SU-DHL-6 (cell line): Measurements from ENCODE around the gene UFD1.

ENCODE experiments used
- H2AFZ ChIP-seq: fragments of 200-600 bp; sonication (generic); 2 replicates; pipeline ENCODE4 v1.6.1; 2014; ENCODE audit warnings: low read depth, mild to moderate bottlenecking, moderate library complexity, mixed read lengths, antibody characterized with exemption, low read length; ENCODE audit not compliant: severe bottlenecking
- H3F3A ChIP-seq: fragments of 200-600 bp; shearing (Covaris generic); 2 replicates; pipeline ENCODE4 v1.6.0; 2016; ENCODE audit warnings: antibody characterized with exemption, mild to moderate bottlenecking; ENCODE audit not compliant: insufficient read depth
- H3K27ac ChIP-seq: fragments of 200-600 bp; sonication (generic); 2 replicates; pipeline ENCODE4 v1.5.1; 2016; ENCODE audit warnings: low read depth, mild to moderate bottlenecking, low read length, moderate library complexity, mixed read lengths
- H3K27me3 ChIP-seq: fragments of 200-600 bp; sonication (generic), shearing (Covaris generic); 2 replicates; pipeline ENCODE4 v1.6.0; 2014; ENCODE audit warnings: mild to moderate bottlenecking, low read length
- H3K36me3 ChIP-seq: fragments of 200-600 bp; sonication (generic); 2 replicates; pipeline ENCODE4 v1.6.1; 2014; ENCODE audit warnings: mild to moderate bottlenecking, low read length, mixed read lengths
- H3K4me2 ChIP-seq: fragments of 300-600, 200-600 bp; shearing (Covaris generic), sonication (generic); 2 replicates; pipeline ENCODE4 v1.6.0; 2014; ENCODE audit warnings: low read length, low read depth, mild to moderate bottlenecking; ENCODE audit not compliant: poor library complexity, severe bottlenecking
- H3K4me3 ChIP-seq: fragments of 200-600 bp; sonication (generic); 2 replicates; pipeline ENCODE4 v1.5.1; 2014; ENCODE audit warnings: antibody characterized with exemption, low read length, mild to moderate bottlenecking, mixed read lengths; ENCODE audit not compliant: insufficient read depth, poor library complexity, severe bottlenecking
- H3K79me2 ChIP-seq: fragments of 200-600 bp; sonication (generic); 2 replicates; pipeline ENCODE4 v1.6.1; 2014; ENCODE audit warnings: mild to moderate bottlenecking, low read length, moderate library complexity; ENCODE audit not compliant: insufficient read depth
- H3K9ac ChIP-seq: fragments of 200-600 bp; sonication (generic); 2 replicates; pipeline ENCODE4 v1.7.0; 2014; ENCODE audit warnings: mild to moderate bottlenecking, low read length
- H3K9me2 ChIP-seq: fragments of 200-600 bp; sonication (generic); replicated peaks from 2 replicates; pipeline ENCODE4 v1.6.1; 2014; ENCODE audit warnings: low read length; ENCODE audit not compliant: insufficient read depth
- H3K9me3 ChIP-seq: fragments of 200-600 bp; sonication (generic); 2 replicates; pipeline ENCODE4 v1.6.1; 2014; ENCODE audit warnings: low read length, mixed read lengths; ENCODE audit not compliant: insufficient read depth
- H4K20me1 ChIP-seq: fragments of 200-600 bp; sonication (generic); 2 replicates; pipeline ENCODE4 v1.6.1; 2014; ENCODE audit warnings: low read depth, mild to moderate bottlenecking, antibody characterized with exemption, low read length, moderate library complexity, mixed read lengths
- EZH2phosphoT487 ChIP-seq: fragments of 200-600 bp; sonication (generic), shearing (Covaris generic); conservative IDR thresholded peaks from 2 replicates; pipeline ENCODE4 v1.6.1; 2018; ENCODE audit warnings: mild to moderate bottlenecking, antibody characterized with exemption, low read length, moderate library complexity, mixed read lengths
- TF ChIP-seq, protein P1 (sequence below): fragments of 200-600 bp; sonication (generic); IDR thresholded peaks from one replicate; pipeline ENCODE4 v1.5.1; 2017; ENCODE audit warnings: antibody characterized with exemption, mild to moderate bottlenecking, low read length, moderate library complexity; ENCODE audit not compliant: insufficient read depth, poor library complexity, severe bottlenecking

Gene UFD1

DNA sequence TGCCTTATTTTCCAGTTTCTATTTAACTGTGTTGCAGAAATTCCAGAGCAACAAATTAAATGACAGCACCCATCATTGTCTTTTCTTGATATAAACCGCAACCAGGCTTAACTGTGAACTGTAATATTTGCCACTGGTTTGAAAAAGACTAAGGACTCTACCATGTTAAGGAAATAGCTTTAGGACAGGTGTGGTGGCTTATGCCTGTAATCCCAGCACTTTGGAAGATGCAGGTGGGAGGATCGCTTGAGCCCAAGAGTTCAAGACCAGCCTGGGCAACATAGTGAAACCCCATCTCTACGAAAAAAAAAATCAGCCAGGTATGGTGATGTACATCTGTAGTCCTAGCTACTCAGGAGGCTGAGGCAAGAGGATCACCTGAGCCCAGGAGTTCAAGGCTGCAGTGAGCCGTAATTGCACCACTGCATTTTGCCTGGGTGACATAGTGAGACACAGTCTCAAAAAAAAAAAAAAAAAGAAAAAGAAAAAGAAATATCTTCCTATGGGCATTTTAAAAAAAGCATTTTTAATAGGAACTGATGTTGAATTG lies 76.3 kb downstream of the UFD1 start:
- no peaks in the 10 kb centered on the region for H3K36me3 ChIP-seq
- H4K20me1 ChIP-seq: no peaks in the 10 kb centered on the region
- H3K27me3 ChIP-seq: no peaks in the 10 kb centered on the region
- no peak for TF ChIP-seq EZH2phosphoT487
- TF ChIP-seq, protein P1, sequence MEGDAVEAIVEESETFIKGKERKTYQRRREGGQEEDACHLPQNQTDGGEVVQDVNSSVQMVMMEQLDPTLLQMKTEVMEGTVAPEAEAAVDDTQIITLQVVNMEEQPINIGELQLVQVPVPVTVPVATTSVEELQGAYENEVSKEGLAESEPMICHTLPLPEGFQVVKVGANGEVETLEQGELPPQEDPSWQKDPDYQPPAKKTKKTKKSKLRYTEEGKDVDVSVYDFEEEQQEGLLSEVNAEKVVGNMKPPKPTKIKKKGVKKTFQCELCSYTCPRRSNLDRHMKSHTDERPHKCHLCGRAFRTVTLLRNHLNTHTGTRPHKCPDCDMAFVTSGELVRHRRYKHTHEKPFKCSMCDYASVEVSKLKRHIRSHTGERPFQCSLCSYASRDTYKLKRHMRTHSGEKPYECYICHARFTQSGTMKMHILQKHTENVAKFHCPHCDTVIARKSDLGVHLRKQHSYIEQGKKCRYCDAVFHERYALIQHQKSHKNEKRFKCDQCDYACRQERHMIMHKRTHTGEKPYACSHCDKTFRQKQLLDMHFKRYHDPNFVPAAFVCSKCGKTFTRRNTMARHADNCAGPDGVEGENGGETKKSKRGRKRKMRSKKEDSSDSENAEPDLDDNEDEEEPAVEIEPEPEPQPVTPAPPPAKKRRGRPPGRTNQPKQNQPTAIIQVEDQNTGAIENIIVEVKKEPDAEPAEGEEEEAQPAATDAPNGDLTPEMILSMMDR: no peak
- no peak overlapping the region for H3K4me2 ChIP-seq
- H3K9me2 ChIP-seq: no peaks in the 10 kb centered on the region
- H3K4me3 ChIP-seq: no peak overlapping the region
- no peak overlapping the region for H3K9ac ChIP-seq
- no peak overlapping the region for H2AFZ ChIP-seq
- no peaks in the 10 kb centered on the region for H3K9me3 ChIP-seq
- no peak overlapping the region for H3K27ac ChIP-seq
- no peaks in the 10 kb centered on the region for H3K79me2 ChIP-seq
- H3F3A ChIP-seq: no peaks in the 10 kb centered on the region

GRCh38 chr22:19401483-19401882 lies 77.5 kb downstream of the UFD1 start:
- TF ChIP-seq EZH2phosphoT487: no peak
- TF ChIP-seq, protein P1: no peak

GRCh38 chr22:19400881-19401280 lies 78.1 kb downstream of the UFD1 start:
- no peak overlapping the region for H3K27ac ChIP-seq
- no peaks in the 10 kb centered on the region for H3K9me2 ChIP-seq
- H3K4me2 ChIP-seq: no peak overlapping the region
- TF ChIP-seq, protein P1: no peak
- no peak overlapping the region for H3K4me3 ChIP-seq
- H4K20me1 ChIP-seq: no peaks in the 10 kb centered on the region
- H3K79me2 ChIP-seq: no peaks in the 10 kb centered on the region
- no peaks in the 10 kb centered on the region for H3K9me3 ChIP-seq
- no peaks in the 10 kb centered on the region for H3K36me3 ChIP-seq
- no peak overlapping the region for H2AFZ ChIP-seq
- H3F3A ChIP-seq: no peaks in the 10 kb centered on the region
- H3K9ac ChIP-seq: no peak overlapping the region
- no peaks in the 10 kb centered on the region for H3K27me3 ChIP-seq

More at GRCh38 chr22:19401483-19401882, 77.5 kb downstream of the UFD1 start:
- H4K20me1 ChIP-seq: no peaks in the 10 kb centered on the region
- no peaks in the 10 kb centered on the region for H3K27me3 ChIP-seq
- no peak overlapping the region for H3K4me3 ChIP-seq
- no peaks in the 10 kb centered on the region for H3K79me2 ChIP-seq
- H3K36me3 ChIP-seq: no peaks in the 10 kb centered on the region
- H3F3A ChIP-seq: no peaks in the 10 kb centered on the region
- no peak overlapping the region for H2AFZ ChIP-seq
- H3K9me3 ChIP-seq: no peaks in the 10 kb centered on the region
- H3K27ac ChIP-seq: no peak overlapping the region
- no peak overlapping the region for H3K9ac ChIP-seq
- H3K4me2 ChIP-seq: no peak overlapping the region
- no peaks in the 10 kb centered on the region for H3K9me2 ChIP-seq
